Measurements from ENCODE around the gene SLC22A12. TPM values are rescaled to one million over a fixed set of nuclear protein-coding genes. Genes with fewer than 3 reads are reported as not detected.

The SLC22A12 gene
- total RNA-seq, 1 donor from 2014 or later: not detected

DNA sequence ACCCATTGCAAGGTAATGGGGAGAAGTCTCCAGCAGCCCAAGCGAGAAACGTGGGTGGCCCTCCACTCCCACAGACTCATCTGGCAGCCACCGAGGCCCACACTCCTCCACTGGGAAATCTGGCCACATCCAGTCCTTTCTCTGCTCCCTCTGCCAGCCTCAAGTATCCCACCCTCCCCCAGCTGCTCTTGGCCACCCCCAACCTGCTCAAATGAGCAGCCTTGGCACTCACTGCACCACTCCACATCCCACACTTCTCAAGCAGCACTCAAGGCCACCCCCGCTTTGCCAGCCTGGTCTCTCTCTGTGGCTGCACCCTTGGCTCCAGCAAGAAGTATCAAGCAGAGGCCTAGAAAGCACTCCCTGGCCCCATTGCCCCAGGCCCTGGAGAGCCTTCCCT is 28.2 kb downstream of the SLC22A12 start:
- TF ChIP-seq, protein P1, sequence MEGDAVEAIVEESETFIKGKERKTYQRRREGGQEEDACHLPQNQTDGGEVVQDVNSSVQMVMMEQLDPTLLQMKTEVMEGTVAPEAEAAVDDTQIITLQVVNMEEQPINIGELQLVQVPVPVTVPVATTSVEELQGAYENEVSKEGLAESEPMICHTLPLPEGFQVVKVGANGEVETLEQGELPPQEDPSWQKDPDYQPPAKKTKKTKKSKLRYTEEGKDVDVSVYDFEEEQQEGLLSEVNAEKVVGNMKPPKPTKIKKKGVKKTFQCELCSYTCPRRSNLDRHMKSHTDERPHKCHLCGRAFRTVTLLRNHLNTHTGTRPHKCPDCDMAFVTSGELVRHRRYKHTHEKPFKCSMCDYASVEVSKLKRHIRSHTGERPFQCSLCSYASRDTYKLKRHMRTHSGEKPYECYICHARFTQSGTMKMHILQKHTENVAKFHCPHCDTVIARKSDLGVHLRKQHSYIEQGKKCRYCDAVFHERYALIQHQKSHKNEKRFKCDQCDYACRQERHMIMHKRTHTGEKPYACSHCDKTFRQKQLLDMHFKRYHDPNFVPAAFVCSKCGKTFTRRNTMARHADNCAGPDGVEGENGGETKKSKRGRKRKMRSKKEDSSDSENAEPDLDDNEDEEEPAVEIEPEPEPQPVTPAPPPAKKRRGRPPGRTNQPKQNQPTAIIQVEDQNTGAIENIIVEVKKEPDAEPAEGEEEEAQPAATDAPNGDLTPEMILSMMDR (IDR thresholded peaks at IDR 0.05; ENCODE audit: insufficient read depth, low read length, severe bottlenecking): no peak
- Histone ChIP-seq H3K27me3 (ENCODE audit: control insufficient read depth, insufficient read depth, low read length) (no peaks in the 10 kb centered on the region), H3K36me3 (ENCODE audit: control insufficient read depth, insufficient read depth, low read length) (no peaks in the 10 kb centered on the region), H3K4me3 (ENCODE audit: low read depth, low read length) (no peak overlapping the region)
- DNase-seq (ENCODE audit: low read depth) (no peak), FAIRE-seq (no peak)

DNA sequence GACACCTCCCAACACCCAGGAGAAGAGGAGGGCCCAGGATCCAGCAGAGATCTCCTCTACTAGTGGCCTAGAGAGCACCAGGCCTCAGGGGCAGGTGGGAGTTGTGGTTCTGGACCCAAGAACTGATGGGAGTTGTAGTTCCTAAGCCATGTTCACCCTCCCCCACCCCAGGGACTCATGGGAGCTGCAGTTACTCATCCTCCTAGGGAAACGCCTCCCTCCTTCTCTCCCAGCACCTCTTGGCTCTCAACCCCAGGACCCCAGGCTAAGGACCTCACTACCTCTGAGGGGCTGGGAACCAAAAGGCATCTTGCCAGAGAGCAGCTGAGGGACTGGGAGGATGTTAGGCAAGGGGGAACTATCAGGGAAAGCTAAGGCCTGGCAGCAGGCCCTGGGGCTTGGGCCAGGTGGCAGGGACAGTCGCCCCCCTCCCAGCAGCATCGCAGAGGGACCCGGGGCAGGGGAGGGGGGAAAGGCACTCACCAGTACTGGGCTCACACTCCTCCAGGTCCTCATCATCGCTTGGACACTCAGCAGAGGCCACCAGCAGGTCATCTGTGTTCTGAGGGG is 28.9 kb downstream of the SLC22A12 start:
- Histone ChIP-seq H3K4me3 (ENCODE audit: low read depth, low read length) (no peak overlapping the region), H3K27me3 (ENCODE audit: control insufficient read depth, insufficient read depth, low read length) (no peaks in the 10 kb centered on the region), H3K36me3 (ENCODE audit: control insufficient read depth, insufficient read depth, low read length) (no peaks in the 10 kb centered on the region)
- FAIRE-seq (no peak), DNase-seq (ENCODE audit: low read depth) (peak; percentile 41)
- TF ChIP-seq, protein P1 (IDR thresholded peaks at IDR 0.05; ENCODE audit: insufficient read depth, low read length, severe bottlenecking): no peak

DNA sequence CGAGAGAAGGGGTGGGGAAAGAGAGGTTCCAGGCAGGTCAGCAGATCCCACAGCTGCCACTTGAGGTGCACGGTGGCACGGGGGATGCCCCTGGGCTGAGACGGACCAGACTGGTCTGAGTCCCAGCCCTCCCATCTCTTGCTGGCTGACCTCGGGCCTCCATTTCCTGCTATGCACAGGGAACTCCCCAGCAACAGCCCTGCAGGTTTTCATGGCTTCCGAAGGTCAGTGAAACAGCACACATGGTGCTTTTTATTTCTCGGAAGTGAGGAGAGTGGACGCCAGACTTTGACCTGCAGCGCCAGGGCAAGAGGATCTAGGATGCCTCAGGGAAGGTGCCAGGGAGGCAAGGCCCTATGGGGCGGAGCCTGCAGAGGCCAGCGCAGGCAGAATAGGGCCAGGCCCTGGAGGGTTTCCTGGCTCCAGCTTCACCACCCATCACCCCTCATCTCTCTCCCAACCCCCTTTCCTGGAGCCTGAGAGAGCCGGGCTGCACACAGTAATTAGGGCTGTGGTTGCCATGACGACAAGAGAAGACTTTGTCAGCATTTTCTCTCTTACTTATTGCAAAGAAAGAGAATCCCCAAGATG is 29.5 kb downstream of the SLC22A12 start:
- Histone ChIP-seq H3K36me3 (ENCODE audit: control insufficient read depth, insufficient read depth, low read length) (no peaks in the 10 kb centered on the region), H3K27me3 (ENCODE audit: control insufficient read depth, insufficient read depth, low read length) (no peaks in the 10 kb centered on the region), H3K4me3 (ENCODE audit: low read depth, low read length) (no peak overlapping the region)
- DNase-seq (ENCODE audit: low read depth): no peak
- TF ChIP-seq, protein P1 (IDR thresholded peaks at IDR 0.05; ENCODE audit: insufficient read depth, low read length, severe bottlenecking): no peak
- no peak for FAIRE-seq

DNA sequence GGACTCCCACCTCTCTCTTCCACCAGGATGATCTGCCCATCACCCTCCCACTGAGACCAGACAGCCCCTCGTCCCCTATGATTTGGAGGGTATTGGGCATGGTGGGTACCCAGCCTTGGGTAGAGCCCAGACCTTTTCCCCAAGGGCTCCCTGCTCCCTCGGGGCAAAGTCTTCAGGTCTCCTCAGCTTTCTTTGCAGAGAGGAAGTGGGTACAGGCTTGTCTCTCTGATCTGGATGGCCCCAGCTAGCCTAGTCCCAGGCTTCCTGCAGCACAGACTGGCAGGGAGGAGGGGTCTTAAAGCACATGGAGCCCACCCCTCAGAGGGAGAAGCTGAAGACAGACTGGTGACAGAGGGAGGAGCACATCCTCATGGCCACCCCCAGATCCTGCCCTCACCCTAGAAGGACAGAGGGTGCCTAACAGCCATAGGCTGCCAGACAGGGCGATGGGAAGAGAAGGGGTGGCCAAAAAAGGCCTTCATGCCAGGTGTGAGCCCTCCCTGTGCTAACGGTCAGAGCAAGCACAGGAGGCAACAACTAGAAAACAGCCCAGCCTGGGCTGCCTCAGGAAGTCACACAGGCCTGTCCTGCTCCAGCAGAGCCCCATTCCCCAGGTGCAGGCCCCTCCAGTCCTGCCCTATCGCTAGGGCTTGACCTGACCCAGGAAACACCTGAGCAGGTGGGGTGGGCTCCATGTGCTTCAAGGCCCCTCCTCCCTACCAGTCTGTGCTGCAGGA is 30.4 kb downstream of the SLC22A12 start:
- no peak for FAIRE-seq
- no peak for DNase-seq (ENCODE audit: low read depth)
- Histone ChIP-seq H3K36me3 (ENCODE audit: control insufficient read depth, insufficient read depth, low read length) (no peaks in the 10 kb centered on the region), H3K4me3 (ENCODE audit: low read depth, low read length) (no peak overlapping the region), H3K27me3 (ENCODE audit: control insufficient read depth, insufficient read depth, low read length) (no peaks in the 10 kb centered on the region)
- TF ChIP-seq, protein P1 (IDR thresholded peaks at IDR 0.05; ENCODE audit: insufficient read depth, low read length, severe bottlenecking): no peak

DNA sequence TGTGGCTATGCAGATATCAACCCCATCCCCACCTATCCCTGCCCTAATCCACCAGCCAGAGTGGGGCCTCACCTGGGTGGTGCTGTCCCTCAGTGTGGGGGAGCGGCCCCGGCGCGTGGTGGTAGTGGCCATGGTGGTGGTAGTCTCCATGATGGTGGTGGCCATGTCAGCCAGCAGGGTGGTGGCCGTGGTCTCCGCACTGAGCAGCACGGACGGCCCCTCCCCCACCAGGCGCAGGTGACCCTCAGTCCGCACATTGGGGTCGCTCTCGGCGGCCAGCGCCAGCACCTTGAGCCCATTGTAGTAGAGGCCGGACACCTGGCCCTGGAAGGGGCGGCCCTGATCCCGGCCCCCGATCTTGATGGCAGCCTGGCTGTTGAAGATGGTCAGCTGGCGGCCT is 31.7 kb downstream of the SLC22A12 start:
- Histone ChIP-seq H3K36me3 (ENCODE audit: control insufficient read depth, insufficient read depth, low read length) (no peaks in the 10 kb centered on the region), H3K4me3 (ENCODE audit: low read depth, low read length) (no peak overlapping the region), H3K27me3 (ENCODE audit: control insufficient read depth, insufficient read depth, low read length) (peaks cover 1% of the 10 kb centered on the region)
- FAIRE-seq (no peak), DNase-seq (ENCODE audit: low read depth) (no peak)
- TF ChIP-seq, protein P1 (IDR thresholded peaks at IDR 0.05; ENCODE audit: insufficient read depth, low read length, severe bottlenecking): no peak
